ENCODE measurements around the gene LPP. TPM values are rescaled to one million over a fixed set of nuclear protein-coding genes. Genes with fewer than 3 reads are reported as not detected.
A peak's percentile ranks its signal among the peaks of the same experiment; 100 is the strongest.

LPP gene
- total and polyA plus RNA-seq, 2 of the 13 experiments (the other 11 are each of a cell fraction or from before 2014, with no cell fraction given): 19.2 to 29.9 TPM

DNA sequence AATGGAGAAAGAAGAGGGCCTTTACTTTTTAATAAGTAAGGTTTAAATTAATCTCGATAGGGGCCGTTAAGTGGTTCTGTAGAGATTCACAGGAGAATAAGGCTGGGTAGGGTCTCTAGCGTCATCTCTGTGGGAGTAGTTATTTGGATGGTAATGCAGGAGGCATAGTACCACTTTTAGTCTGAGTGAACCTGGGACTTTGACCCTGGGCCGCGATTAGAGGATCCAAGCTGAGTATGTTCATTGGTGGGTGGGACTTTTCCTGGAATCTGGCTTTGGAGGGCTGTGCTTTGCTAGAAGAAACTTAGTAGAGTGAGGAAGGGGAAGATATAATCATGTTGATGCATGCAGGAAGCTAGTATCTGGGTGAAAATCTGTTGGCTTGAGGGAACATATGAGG lies 4.0 kb downstream of the LPP start (continued):
- TF ChIP-seq SSRP1 (CRISPR knock-in tag; IDR thresholded peaks at IDR 0.05): no peak

GRCh38 chr3:188158731-188159310 lies 4.9 kb downstream of the LPP start:
- Histone ChIP-seq H3K27ac (ENCODE audit: extremely low read length, insufficient read depth, low read length) (peak overlapping the region; percentile 20), H3K4me3 (replicated peaks in 1 of 3; ENCODE audit: insufficient read depth in 1 of 3, low read depth in 2 of 3, low read length in 3 of 3) (no peak overlapping the region; a peak in 1 of 6 replicates), H3K79me2 (ENCODE audit: insufficient read depth, low read length) (peaks cover 92% of the 10 kb centered on the region), H3K9me3 (ENCODE audit: low read length) (no peaks in the 10 kb centered on the region), H4K20me1 (ENCODE audit: insufficient read depth, low read length) (peaks cover 4% of the 10 kb centered on the region; the same call in 1 of the 2 replicates), H3K4me1 (ENCODE audit: insufficient read depth, low read length) (peaks cover 93% of the 10 kb centered on the region), H3K27me3 (ENCODE audit: control insufficient read depth in 1 of 2, insufficient read depth in 2 of 2, low read length in 2 of 2) (no peaks in the 10 kb centered on the region), H3K4me2 (ENCODE audit: low read depth, low read length) (peak overlapping the region; percentile 69), H3K36me3 (replicated peaks in 1 of 2; ENCODE audit: control insufficient read depth in 1 of 2, insufficient read depth in 2 of 2, low read length in 2 of 2) (peaks cover 0 to 3% of the 10 kb centered on the region in 2 experiments; a peak in 3 of 5 replicates), H2AFZ (ENCODE audit: low read length) (no peak overlapping the region), H3K9ac (ENCODE audit: insufficient read depth, low read depth, low read length) (peak overlapping the region; percentile 12; the same call in 1 of the 2 replicates)
- 75% methylated on average over 9 of the region's 9 CpGs for WGBS (ENCODE audit: low lambda C conversion rate)
- in situ Hi-C loops (cut with HindIII; ENCODE audit: extremely low pct_ligation_motif_present, low pct_unique_long_range_greater_than_20kb) (loop anchor here (5.0 kb wide), 1 partner anchor 417 kb away; no protein-coding TSS in a partner anchor), intact Hi-C loops (cut with micrococcal nuclease; ENCODE audit: unreplicated experiment) (loop anchor here (2.0 to 5.0 kb wide), 2 partner anchors 48 to 124 kb away; no protein-coding TSS in a partner anchor)
- ATAC-seq (no peak), FAIRE-seq (no peak), DNase-seq (ENCODE audit: low spot score) (no peak)
- TF ChIP-seq CERS6 (CRISPR knock-in tag; IDR thresholded peaks at IDR 0.05) (no peak), MEIS1 (CRISPR knock-in tag; IDR thresholded peaks at IDR 0.05; ENCODE audit: borderline replicate concordance) (0 out of 2 replicates have a peak, but pooled peaks have one; percentile 54)
- no TSS peak for BruUV-seq (replicated peaks)
- ChIA-PET CTCF (ENCODE audit: low intra/inter-chr PET ratio, low total read pairs) (interaction anchor here (1.2 kb wide), 1 partner anchor 418 kb away, joined by 3 read pairs; no protein-coding TSS in a partner anchor), POLR2A (interaction anchor here (0.7 to 1.6 kb wide), 4 partner anchors 11 to 422 kb away, joined by 3 to 4 read pairs (median 3); no protein-coding TSS in a partner anchor)

DNA sequence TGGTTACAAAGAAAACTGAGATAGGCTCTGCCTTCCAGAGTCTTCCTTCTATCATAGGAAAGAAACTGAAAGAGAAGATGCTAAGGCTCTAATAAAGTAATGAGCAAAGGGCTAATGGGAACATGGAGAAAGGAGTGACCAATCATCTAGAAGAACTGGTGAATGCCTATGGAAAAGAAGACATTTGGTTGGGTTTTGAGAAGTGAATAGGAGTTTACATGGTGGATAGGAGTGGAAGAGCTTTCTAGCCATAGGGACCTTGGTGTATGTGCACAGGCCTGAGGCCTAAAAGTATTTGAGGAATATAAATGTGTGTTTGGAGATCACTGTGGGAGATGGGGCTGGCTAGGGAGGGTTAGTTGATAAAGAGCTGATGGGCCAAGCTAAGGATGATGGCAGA lies 6.8 kb downstream of the LPP start:
- in situ Hi-C loops (cut with HindIII; ENCODE audit: extremely low pct_ligation_motif_present, low pct_unique_long_range_greater_than_20kb) (no loop called here), intact Hi-C loops (cut with micrococcal nuclease; ENCODE audit: unreplicated experiment) (no loop called here)
- POLR2A ChIA-PET: interaction anchor here (1.0 kb wide), 1 partner anchor 10 kb away, joined by 3 read pairs; no protein-coding TSS in a partner anchor
- Histone ChIP-seq H3K27me3 (ENCODE audit: control insufficient read depth in 1 of 2, insufficient read depth in 2 of 2, low read length in 2 of 2) (no peaks in the 10 kb centered on the region), H2AFZ (ENCODE audit: low read length) (no peak overlapping the region), H3K4me1 (ENCODE audit: insufficient read depth, low read length) (peaks cover 100% of the 10 kb centered on the region), H3K36me3 (replicated peaks in 1 of 2; ENCODE audit: control insufficient read depth in 1 of 2, insufficient read depth in 2 of 2, low read length in 2 of 2) (peaks cover 0 to 3% of the 10 kb centered on the region in 2 experiments; a peak in 3 of 5 replicates), H3K4me2 (ENCODE audit: low read depth, low read length) (no peak overlapping the region), H3K79me2 (ENCODE audit: insufficient read depth, low read length) (peaks cover 95% of the 10 kb centered on the region), H3K9me3 (ENCODE audit: low read length) (no peaks in the 10 kb centered on the region), H3K4me3 (replicated peaks in 1 of 3; ENCODE audit: insufficient read depth in 1 of 3, low read depth in 2 of 3, low read length in 3 of 3) (no peak overlapping the region), H3K9ac (ENCODE audit: insufficient read depth, low read depth, low read length) (no peak overlapping the region), H4K20me1 (ENCODE audit: insufficient read depth, low read length) (peaks cover 4% of the 10 kb centered on the region; the same call in 1 of the 2 replicates), H3K27ac (ENCODE audit: extremely low read length, insufficient read depth, low read length) (no peak overlapping the region)
- no peak for ATAC-seq
- no peak for DNase-seq (ENCODE audit: low spot score)
- FAIRE-seq: peak; percentile 32
- BruUV-seq (replicated peaks): no TSS peak
- CTCF ChIA-PET (ENCODE audit: low intra/inter-chr PET ratio, low total read pairs): no interaction called here
- TF ChIP-seq NFE2L2 (IDR thresholded peaks at IDR 0.05; ENCODE audit: low read length) (no peak), HMG20A (CRISPR knock-in tag; IDR thresholded peaks at IDR 0.05; ENCODE audit: borderline replicate concordance) (no peak), SCMH1 (CRISPR knock-in tag; IDR thresholded peaks at IDR 0.05; ENCODE audit: borderline replicate concordance) (no peak), NPAS2 (CRISPR knock-in tag; IDR thresholded peaks at IDR 0.05; ENCODE audit: borderline replicate concordance) (no peak), ZSCAN30 (CRISPR knock-in tag; IDR thresholded peaks at IDR 0.05) (no peak), KDM1A (CRISPR knock-in tag; IDR thresholded peaks at IDR 0.05) (no peak), ZC3H13 (CRISPR knock-in tag; IDR thresholded peaks at IDR 0.05) (no peak), GATA4 (IDR thresholded peaks at IDR 0.05; ENCODE audit: borderline replicate concordance, low read depth) (no peak), PCBP1 (IDR thresholded peaks at IDR 0.05; ENCODE audit: borderline replicate concordance, low read depth, low read length) (no peak), ZMYM2 (CRISPR knock-in tag; IDR thresholded peaks at IDR 0.05) (no peak)
- TF ChIP-seq, protein P1, sequence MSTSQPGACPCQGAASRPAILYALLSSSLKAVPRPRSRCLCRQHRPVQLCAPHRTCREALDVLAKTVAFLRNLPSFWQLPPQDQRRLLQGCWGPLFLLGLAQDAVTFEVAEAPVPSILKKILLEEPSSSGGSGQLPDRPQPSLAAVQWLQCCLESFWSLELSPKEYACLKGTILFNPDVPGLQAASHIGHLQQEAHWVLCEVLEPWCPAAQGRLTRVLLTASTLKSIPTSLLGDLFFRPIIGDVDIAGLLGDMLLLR (CRISPR knock-in tag; IDR thresholded peaks at IDR 0.05): no peak
